Suprapubic skin (tissue), 4 donors: ENCODE results near the gene GFM1. TPM values are rescaled to one million over a fixed set of nuclear protein-coding genes. Genes with fewer than 3 reads are reported as not detected.

Experiments
- DNase-seq, 2 donors: peaks; one replicate each; pipeline ENCODE4 v3.0.0-alpha.2; 2019; ENCODE audit warnings: low spot score in 2 of 2
- H3K27ac ChIP-seq: fragments of 200-600 bp; sonication (generic); one replicate; pipeline ENCODE4 v1.5.1; 2019
- H3K27me3 ChIP-seq: fragments of 200-600 bp; sonication (generic); one replicate; pipeline ENCODE4 v1.5.1; 2019
- H3K36me3 ChIP-seq: fragments of 200-600 bp; sonication (generic); one replicate; pipeline ENCODE4 v1.5.1; 2019
- H3K4me1 ChIP-seq: fragments of 200-600 bp; sonication (generic); one replicate; pipeline ENCODE4 v1.5.1; 2019
- H3K4me3 ChIP-seq: fragments of 200-600 bp; sonication (generic); one replicate; pipeline ENCODE4 v1.5.1; 2019; ENCODE audit warnings: mild to moderate bottlenecking
- H3K9me3 ChIP-seq: fragments of 200-600 bp; sonication (generic); one replicate; pipeline ENCODE4 v1.5.1; 2019
- EP300 ChIP-seq: sonication (generic); formaldehyde crosslinking; IDR thresholded peaks from one replicate; pipeline ENCODE4 v1.6.1; 2017; ENCODE audit warnings: antibody characterized with exemption
- POLR2A ChIP-seq, 2 donors: fragments of 450-650 bp; IDR thresholded peaks; one replicate each; pipeline ENCODE4 v1.6.1; 2017; ENCODE audit warnings: antibody characterized with exemption in 2 of 2, mild to moderate bottlenecking in 2 of 2, moderate library complexity in 2 of 2
- POLR2AphosphoS5 ChIP-seq, 3 donors: sonication (generic); formaldehyde crosslinking; IDR thresholded peaks; one replicate each; pipeline ENCODE4 v1.6.1; 2017; ENCODE audit warnings: antibody characterized with exemption in 3 of 3
- WGBS: methylation state at CpG from one replicate; pipeline ENCODE4 v1.1.5; 2018; 5-methylcytosine and 5-hydroxymethylcytosine counted together
- total RNA-seq, 4 donors: library from RNA; depleted of rRNA; stranded (reverse); fragments of >200 nt; gene quantifications; one replicate each; pipeline ENCODE4 v1.1.0, GENCODE V29; 2016
- TF ChIP-seq, protein P1 (sequence below), 2 donors: fragments of 200-600 bp in 1 of 2; fragments of 450-650 bp in 1 of 2; sonication (generic) in 1 of 2; IDR thresholded peaks; one replicate each; pipeline ENCODE4 v1.5.1; 2016 to 2019; ENCODE audit warnings: antibody characterized with exemption in 2 of 2, mild to moderate bottlenecking in 1 of 2, moderate library complexity in 1 of 2

The GFM1 gene
- total RNA-seq, 4 donors from 2014 or later = 33.5 to 47.6 (median 41.3) TPM

DNA sequence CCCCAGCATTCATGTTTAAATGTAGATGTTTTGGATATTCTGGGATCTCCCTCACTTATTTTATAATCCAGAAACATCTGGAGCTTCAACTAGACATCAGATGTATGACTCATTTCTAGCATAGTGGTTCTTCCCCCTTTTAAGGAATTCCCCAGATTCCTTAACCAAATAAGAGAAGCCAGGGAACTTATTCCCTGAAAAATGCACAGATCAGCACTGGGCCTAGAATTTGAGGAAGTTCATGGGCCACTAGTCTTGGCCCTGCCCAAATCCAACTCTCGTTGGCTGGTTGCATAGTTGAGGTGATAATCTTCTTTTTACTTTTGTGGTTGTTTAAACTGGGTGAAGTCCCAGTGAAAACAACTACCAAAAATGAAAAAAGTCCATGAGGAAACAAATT, 67.6 kb downstream of the GFM1 start:
- 23% methylated on average over 1 of the region's 1 CpG for WGBS
- H3K4me1 ChIP-seq = peaks cover 12% of the 10 kb centered on the region
- no peak overlapping the region for H3K4me3 ChIP-seq
- H3K27ac ChIP-seq = peak overlapping the region; percentile 31
- H3K9me3 ChIP-seq = no peaks in the 10 kb centered on the region
- H3K27me3 ChIP-seq = no peaks in the 10 kb centered on the region
- TF ChIP-seq POLR2AphosphoS5 (IDR thresholded peaks at IDR 0.05) = no peak
- no peak for TF ChIP-seq POLR2A (IDR thresholded peaks at IDR 0.05)
- no peak for TF ChIP-seq EP300
- TF ChIP-seq, protein P1, sequence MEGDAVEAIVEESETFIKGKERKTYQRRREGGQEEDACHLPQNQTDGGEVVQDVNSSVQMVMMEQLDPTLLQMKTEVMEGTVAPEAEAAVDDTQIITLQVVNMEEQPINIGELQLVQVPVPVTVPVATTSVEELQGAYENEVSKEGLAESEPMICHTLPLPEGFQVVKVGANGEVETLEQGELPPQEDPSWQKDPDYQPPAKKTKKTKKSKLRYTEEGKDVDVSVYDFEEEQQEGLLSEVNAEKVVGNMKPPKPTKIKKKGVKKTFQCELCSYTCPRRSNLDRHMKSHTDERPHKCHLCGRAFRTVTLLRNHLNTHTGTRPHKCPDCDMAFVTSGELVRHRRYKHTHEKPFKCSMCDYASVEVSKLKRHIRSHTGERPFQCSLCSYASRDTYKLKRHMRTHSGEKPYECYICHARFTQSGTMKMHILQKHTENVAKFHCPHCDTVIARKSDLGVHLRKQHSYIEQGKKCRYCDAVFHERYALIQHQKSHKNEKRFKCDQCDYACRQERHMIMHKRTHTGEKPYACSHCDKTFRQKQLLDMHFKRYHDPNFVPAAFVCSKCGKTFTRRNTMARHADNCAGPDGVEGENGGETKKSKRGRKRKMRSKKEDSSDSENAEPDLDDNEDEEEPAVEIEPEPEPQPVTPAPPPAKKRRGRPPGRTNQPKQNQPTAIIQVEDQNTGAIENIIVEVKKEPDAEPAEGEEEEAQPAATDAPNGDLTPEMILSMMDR (IDR thresholded peaks at IDR 0.05) = no peak
- H3K36me3 ChIP-seq = peaks cover 13% of the 10 kb centered on the region
- DNase-seq = no peak

DNA sequence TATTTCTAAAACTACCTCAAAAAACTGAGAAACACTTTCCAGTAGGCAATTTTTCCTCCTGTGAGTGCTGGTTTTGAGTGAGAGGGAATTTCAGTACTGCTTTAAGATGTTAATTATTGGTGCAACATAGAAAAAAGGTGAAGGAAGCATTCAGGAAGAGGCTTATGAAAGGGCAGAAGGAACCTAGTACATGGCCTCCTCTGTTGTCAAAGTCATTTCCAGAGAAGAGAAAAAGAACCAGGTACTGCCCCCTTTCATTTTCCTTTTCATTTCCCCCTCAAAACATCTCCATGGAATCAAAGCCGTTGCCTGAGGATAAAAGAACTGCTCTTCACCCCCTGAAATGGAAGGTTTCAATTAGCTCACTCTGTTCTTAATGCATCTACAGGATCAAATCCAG, 68.1 kb downstream of the GFM1 start:
- no peak for TF ChIP-seq EP300
- TF ChIP-seq, protein P1 (IDR thresholded peaks at IDR 0.05) = no peak
- no peak for TF ChIP-seq POLR2A (IDR thresholded peaks at IDR 0.05)
- no peak for TF ChIP-seq POLR2AphosphoS5 (IDR thresholded peaks at IDR 0.05)
- no peak for DNase-seq
- Histone ChIP-seq H3K9me3 (no peaks in the 10 kb centered on the region), H3K27ac (peak overlapping the region; percentile 31), H3K4me1 (peaks cover 12% of the 10 kb centered on the region), H3K4me3 (no peak overlapping the region), H3K27me3 (no peaks in the 10 kb centered on the region), H3K36me3 (peaks cover 13% of the 10 kb centered on the region)
- WGBS = 43% methylated on average over 1 of the region's 1 CpG

DNA sequence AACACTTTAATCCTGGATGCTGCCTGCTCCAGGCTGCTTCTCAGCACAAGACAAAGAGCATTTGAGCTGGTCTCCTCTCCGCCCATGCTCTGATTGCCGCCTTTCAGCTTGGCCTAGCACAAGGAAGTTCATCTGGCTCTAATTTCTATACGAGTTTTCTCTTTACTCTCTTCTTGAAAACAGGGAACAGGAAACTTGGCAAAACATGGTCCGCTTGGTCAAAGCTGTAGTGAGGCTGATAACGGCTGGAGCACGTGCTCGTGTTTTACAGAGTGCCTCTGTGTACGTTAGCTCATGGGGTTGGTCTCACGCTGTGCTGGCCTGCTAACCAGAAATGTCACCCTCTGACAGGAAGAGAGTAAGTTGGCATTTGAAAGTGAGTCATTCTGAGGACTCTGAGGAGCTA, 68.8 kb downstream of the GFM1 start:
- peak overlapping the region; percentile 31 for H3K27ac ChIP-seq
- H3K27me3 ChIP-seq = no peaks in the 10 kb centered on the region
- no peak for DNase-seq
- no peak overlapping the region for H3K4me3 ChIP-seq
- TF ChIP-seq, protein P1 (IDR thresholded peaks at IDR 0.05) = no peak
- TF ChIP-seq POLR2AphosphoS5 (IDR thresholded peaks at IDR 0.05) (no peak), EP300 (no peak), POLR2A (IDR thresholded peaks at IDR 0.05) (no peak)
- WGBS = 60% methylated on average over 9 of the region's 9 CpGs
- no peaks in the 10 kb centered on the region for H3K9me3 ChIP-seq
- H3K36me3 ChIP-seq = peaks cover 11% of the 10 kb centered on the region
- H3K4me1 ChIP-seq = peaks cover 12% of the 10 kb centered on the region

DNA sequence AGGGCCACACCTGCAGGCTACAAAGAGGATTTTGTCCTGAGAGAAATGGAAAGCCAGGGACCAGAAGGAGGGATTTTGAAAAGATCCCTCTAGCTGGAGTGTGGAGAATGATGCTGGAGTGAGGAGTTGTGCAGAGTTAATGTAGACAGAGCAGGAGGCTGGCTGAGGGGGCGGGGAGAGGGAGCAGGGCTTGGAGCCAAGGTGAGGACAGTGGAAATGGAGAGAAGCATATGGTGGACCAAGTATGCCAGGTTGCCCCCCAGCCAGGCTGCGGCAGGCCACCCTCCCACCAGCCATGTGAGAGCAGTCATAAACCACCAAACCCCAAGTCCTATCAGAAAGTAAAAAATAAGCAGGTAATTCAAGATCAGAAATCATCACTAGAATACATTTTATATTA, 73.2 kb downstream of the GFM1 start:
- no peak for DNase-seq
- 93% methylated on average over 2 of the region's 2 CpGs for WGBS
- Histone ChIP-seq H3K36me3 (no peaks in the 10 kb centered on the region), H3K4me3 (no peak overlapping the region), H3K27ac (no peak overlapping the region), H3K4me1 (peaks cover 4% of the 10 kb centered on the region), H3K27me3 (no peaks in the 10 kb centered on the region), H3K9me3 (no peaks in the 10 kb centered on the region)
- TF ChIP-seq POLR2A (IDR thresholded peaks at IDR 0.05) = no peak
- no peak for TF ChIP-seq EP300
- TF ChIP-seq, protein P1 (IDR thresholded peaks at IDR 0.05) = no peak
- TF ChIP-seq POLR2AphosphoS5 (IDR thresholded peaks at IDR 0.05) = no peak

DNA sequence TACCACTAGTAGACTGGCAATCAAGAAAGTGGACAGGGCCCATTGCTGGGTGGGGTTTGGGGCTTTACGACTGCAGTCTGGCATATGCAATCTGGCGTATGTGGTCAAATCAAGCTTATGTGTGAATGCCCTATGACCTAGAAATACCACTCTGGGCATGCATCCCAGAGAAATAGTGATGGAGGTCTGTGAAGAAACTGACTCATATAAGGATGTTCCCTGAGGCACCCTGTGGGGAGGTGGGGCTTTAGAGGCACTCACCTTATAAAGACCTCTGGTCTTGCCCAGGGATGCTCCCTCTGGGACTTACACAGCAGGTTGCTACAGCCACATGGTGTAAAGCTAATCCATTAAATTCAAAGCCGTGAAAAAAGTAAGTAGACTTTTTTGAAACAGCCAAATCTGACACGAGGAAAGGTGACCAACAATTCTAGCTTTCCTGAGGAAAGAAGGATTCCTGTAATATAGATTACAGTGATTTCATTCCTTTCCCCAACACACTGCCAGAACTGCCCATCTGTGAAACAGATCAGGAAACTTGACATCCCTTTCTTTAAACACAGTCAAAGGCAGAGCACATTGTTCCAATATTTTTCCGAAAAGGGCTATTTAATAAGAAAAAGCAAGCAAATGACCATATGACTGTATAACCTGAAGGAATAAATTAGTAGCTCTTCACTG, 74.3 kb downstream of the GFM1 start:
- H3K27me3 ChIP-seq = no peaks in the 10 kb centered on the region
- WGBS = 84% methylated on average over 5 of the region's 5 CpGs
- peaks cover 5% of the 10 kb centered on the region for H3K4me1 ChIP-seq
- no peak for DNase-seq
- H3K27ac ChIP-seq = no peak overlapping the region
- H3K4me3 ChIP-seq = no peak overlapping the region
- H3K36me3 ChIP-seq = no peaks in the 10 kb centered on the region
- no peaks in the 10 kb centered on the region for H3K9me3 ChIP-seq
- TF ChIP-seq EP300 = no peak
- TF ChIP-seq POLR2AphosphoS5 (IDR thresholded peaks at IDR 0.05) = no peak
- TF ChIP-seq, protein P1 (IDR thresholded peaks at IDR 0.05) = no peak
- no peak for TF ChIP-seq POLR2A (IDR thresholded peaks at IDR 0.05)
